NCI-H526 treated with DMSO at 0.1 percent for 48 hours (cell line): ENCODE measurements around the gene BAIAP2L2.

Experiments
- DNase-seq: peaks from one replicate; lab custom pipeline; 2025; lab: John Stamatoyannopoulos, UW

Gene BAIAP2L2

GRCh38 chr22:38068641-38069371 is 41.7 kb downstream of the BAIAP2L2 start:
- DNase-seq: no peak

GRCh38 chr22:38067761-38068360 is 42.6 kb downstream of the BAIAP2L2 start:
- DNase-seq: no peak

DNA sequence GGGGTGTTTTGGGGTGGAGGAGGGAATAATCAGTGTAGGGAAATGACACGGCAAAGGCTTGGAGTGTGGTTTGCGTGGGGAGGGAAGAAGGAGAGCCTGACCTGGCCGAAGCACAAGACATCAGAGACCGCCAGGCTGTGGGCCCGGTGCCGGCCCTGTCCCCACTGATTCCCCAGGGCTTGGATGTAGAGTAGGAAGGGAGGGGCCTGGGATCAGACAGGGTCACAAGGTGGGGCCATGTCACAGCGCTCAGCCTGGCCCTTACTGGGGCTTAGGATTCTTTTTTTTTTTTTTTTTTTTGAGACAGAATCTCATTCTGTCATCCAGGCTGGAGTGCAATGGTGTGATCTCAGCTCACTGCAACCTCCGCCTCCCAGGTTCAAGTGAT is 43.5 kb downstream of the BAIAP2L2 start:
- no peak for DNase-seq

GRCh38 chr22:38066381-38067027 is 44.0 kb downstream of the BAIAP2L2 start:
- DNase-seq: no peak

- no peak for DNase-seq
These were observed 44.9 kb downstream of the BAIAP2L2 start for GRCh38 chr22:38065539-38065938.

DNA sequence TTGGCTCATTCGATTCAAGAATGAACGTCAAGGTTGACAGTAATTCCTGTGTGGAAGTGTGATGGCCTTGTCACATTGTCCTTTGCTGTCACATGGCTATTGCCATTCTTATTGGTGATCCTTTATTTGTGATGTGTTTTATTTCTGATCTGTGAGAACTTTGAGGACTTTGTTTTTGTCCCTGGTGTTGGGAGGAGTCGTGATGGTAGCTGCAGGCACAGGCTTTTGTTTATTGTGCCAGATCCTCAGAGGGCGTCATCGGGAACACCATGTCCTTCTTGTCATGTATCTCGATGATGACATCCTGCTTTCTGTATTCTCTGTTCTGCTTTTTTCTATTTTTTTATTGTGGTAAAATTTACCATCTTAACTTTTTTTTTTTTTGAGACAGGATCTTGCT is 47.7 kb downstream of the BAIAP2L2 start:
- DNase-seq: no peak

- DNase-seq: peak; percentile 64
These were observed 53.3 kb downstream of the BAIAP2L2 start, which contains the start of gene PICK1 for GRCh38 chr22:38056969-38057891. TSS of gene PICK1 (plus strand) at chr22:38057404. CDS start at chr22:38057810, 406 bp downstream.

DNA sequence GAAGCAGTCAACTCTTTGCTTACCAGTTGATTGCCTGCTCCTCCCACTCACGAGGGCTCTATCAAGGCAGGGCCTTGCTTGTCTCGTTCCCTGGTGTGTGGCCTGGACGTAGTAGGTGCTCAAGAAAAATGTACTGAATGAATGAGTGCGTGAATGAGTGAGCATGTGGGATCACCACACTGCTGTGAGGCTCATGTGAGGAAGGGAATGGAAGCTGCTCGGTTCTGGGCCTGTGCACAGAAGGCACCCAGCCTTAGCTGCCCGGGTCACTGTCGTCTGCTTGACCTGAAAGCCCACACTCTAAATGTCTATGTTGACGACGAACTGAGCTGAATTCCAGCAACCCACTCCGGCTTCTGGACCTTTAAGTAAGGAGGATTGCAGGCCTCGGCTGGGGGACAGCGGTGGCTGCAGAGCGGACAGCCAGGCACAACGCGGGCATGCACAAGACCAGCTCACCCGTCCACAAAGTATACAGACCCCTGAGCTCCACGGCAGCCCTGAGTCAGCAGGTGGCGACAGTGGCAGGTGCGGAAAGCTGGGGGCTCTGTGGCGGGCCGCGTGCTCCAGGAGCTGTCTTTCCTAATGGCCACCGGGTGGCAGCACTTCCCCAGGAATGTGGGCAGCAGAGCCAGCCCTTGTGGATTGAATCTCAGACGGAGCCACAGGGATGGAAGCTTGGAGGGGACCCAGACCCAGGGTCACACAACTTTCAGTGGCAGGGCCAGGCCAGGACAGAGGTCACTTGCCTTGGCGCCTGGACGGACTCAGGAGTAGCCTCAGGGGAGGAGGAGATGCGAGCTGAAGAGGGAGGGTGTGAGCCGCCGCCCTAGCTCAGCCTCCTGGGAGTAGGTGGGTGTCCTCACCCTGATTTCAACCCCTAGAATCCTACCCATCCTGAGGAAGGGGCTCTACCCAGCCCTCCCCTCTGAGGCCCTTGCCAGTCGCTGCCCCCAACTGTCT is 58.3 kb downstream of the BAIAP2L2 start:
- peak; percentile 55 for DNase-seq

DNA sequence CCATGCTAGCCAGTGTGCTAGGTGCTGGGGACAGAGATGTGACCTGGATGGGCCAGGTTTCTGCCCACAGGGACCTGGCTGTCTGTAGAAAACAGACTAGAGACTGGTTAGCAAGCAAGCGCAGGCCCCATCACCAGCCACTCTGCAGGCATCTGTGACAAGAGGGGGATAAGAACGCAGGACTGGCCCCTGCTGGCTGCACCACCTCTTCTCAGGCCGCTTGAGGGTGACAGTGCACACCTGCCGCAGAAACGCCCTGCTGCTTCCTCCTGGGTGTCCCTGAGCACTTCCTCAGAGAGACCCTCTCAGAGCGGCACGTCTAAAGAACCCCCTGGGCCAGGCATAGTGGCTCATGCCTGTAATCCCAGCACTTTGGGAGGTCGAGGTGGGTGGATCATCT is 59.2 kb downstream of the BAIAP2L2 start:
- no peak for DNase-seq

- DNase-seq: no peak
These were observed 59.8 kb downstream of the BAIAP2L2 start for GRCh38 chr22:38050720-38051119.

GRCh38 chr22:38049812-38050619 is 60.5 kb downstream of the BAIAP2L2 start:
- DNase-seq: no peak

- no peak for DNase-seq
These were observed 64.3 kb downstream of the BAIAP2L2 start for GRCh38 chr22:38046070-38046748.

DNA sequence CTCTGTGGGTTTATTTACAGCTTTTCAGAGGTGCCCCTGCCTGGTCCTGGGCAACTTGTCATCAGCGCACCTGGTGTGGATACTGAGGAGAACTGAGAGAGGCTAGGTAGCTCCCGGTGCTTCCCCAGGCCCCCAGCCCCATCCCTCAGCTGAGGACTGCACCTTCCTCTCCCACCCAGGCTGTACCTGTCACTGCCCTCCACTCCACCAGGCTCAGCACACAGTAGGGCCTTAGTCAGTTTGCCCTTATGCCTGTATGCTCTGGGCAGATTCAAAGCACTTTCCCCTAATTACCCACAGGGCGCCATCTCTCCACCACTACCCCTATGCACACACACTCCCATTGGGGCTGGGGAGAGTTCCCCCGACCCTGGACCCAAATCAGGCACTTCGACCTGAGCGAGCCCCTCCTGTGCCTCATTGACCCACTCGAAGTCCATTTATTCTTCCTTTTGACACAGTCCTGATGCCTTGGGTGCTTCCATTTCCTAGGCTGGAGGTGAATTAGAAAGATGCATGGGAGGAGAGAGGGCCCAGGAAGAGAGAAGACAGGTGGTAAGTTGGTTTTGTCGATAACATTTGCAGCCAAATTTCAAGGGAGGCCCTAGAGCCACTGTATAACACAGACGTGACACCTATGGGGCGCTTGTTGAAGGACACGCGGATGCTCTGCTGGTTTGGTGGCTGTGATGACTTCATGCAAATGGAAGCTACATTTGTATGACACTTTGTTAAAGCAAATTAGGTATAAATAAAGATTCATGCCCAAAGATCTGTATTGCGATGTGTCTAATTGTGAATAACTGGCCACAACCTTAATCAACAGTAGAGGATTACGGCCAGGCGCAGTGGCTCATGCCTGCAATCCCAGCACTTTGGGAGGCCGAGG is 67.1 kb downstream of the BAIAP2L2 start:
- no peak for DNase-seq

DNA sequence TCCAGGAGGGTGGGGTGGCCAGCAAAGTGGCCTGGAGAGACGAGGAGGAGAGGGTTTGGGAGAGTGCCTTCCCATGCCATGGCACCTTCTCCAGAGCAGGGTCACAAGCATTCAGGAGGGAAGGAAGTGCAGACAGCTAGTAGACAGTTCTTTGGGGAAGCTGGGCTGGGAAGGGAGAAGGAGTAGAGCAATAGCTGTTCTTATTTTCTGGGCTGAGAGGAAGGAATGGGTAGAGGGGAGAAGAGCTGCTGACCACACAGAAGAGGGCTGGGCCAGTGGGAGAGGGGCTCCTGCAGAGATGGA is 68.0 kb downstream of the BAIAP2L2 start:
- DNase-seq: no peak

- DNase-seq: no peak
These were observed 68.6 kb downstream of the BAIAP2L2 start for GRCh38 chr22:38041760-38042487.

GRCh38 chr22:38040953-38041759 is 69.3 kb downstream of the BAIAP2L2 start:
- no peak for DNase-seq
